ENCODE results near the gene CACFD1. TPM values are rescaled to one million over a fixed set of nuclear protein-coding genes. Genes with fewer than 3 reads are reported as not detected.
A peak's percentile ranks its signal among the peaks of the same experiment; 100 is the strongest.

The CACFD1 gene
- total RNA-seq, 1 donor from 2014 or later, result 13.1 TPM

GRCh38 chr9:133507246-133507965 is 47.6 kb downstream of the CACFD1 start:
- Mint-ChIP-seq H3K4me3 (ENCODE audit: unreplicated experiment) (no peak overlapping the region), H3K27me3 (ENCODE audit: low read depth, unreplicated experiment) (peaks cover 13% of the 10 kb centered on the region), H3K27ac (ENCODE audit: unreplicated experiment) (no peak overlapping the region), H3K4me1 (ENCODE audit: low read depth, unreplicated experiment) (peaks cover 14% of the 10 kb centered on the region), H3K36me3 (ENCODE audit: low read depth, unreplicated experiment) (no peaks in the 10 kb centered on the region), H3K9me3 (ENCODE audit: unreplicated experiment) (peaks cover 7% of the 10 kb centered on the region)
- TF ChIP-seq EZH2 (IDR thresholded peaks at IDR 0.05; ENCODE audit: insufficient read depth, low read length) (no peak), CTCF (IDR thresholded peaks at IDR 0.05; ENCODE audit: insufficient read depth, low read depth, low read length) (no peak)
- Histone ChIP-seq H3K9me3 (ENCODE audit: insufficient read depth, low read depth, low read length) (no peaks in the 10 kb centered on the region), H3K36me3 (ENCODE audit: insufficient read depth, low read length) (no peaks in the 10 kb centered on the region), H3K4me3 (ENCODE audit: insufficient read depth, low read depth, low read length) (no peak overlapping the region), H3K79me2 (ENCODE audit: insufficient read depth, low read length) (no peaks in the 10 kb centered on the region), H4K20me1 (ENCODE audit: insufficient read depth, low read length) (no peaks in the 10 kb centered on the region), H3K4me1 (ENCODE audit: insufficient read depth, low read length) (peaks cover 25% of the 10 kb centered on the region), H3K27ac (ENCODE audit: low read depth, low read length) (no peak overlapping the region), H3K9ac (ENCODE audit: low read length) (no peak overlapping the region), H3K27me3 (ENCODE audit: insufficient read depth, low read length) (peaks cover 4% of the 10 kb centered on the region), H3K4me2 (ENCODE audit: low read length) (peak overlapping the region; percentile 22), H2AFZ (ENCODE audit: low read depth, low read length) (no peak overlapping the region)
- no peak for FAIRE-seq
- DNase-seq (ENCODE audit: low read depth), result no peak

GRCh38 chr9:133508046-133508445 is 48.3 kb downstream of the CACFD1 start:
- Histone ChIP-seq H3K27ac (ENCODE audit: low read depth, low read length) (no peak overlapping the region), H2AFZ (ENCODE audit: low read depth, low read length) (no peak overlapping the region), H3K4me3 (ENCODE audit: insufficient read depth, low read depth, low read length) (no peak overlapping the region), H3K4me2 (ENCODE audit: low read length) (no peak overlapping the region), H3K9ac (ENCODE audit: low read length) (no peak overlapping the region), H3K9me3 (ENCODE audit: insufficient read depth, low read depth, low read length) (no peaks in the 10 kb centered on the region), H4K20me1 (ENCODE audit: insufficient read depth, low read length) (no peaks in the 10 kb centered on the region), H3K79me2 (ENCODE audit: insufficient read depth, low read length) (no peaks in the 10 kb centered on the region), H3K36me3 (ENCODE audit: insufficient read depth, low read length) (no peaks in the 10 kb centered on the region), H3K27me3 (ENCODE audit: insufficient read depth, low read length) (peaks cover 4% of the 10 kb centered on the region), H3K4me1 (ENCODE audit: insufficient read depth, low read length) (peaks cover 25% of the 10 kb centered on the region)
- Mint-ChIP-seq H3K36me3 (ENCODE audit: low read depth, unreplicated experiment) (no peaks in the 10 kb centered on the region), H3K4me1 (ENCODE audit: low read depth, unreplicated experiment) (peaks cover 14% of the 10 kb centered on the region), H3K27me3 (ENCODE audit: low read depth, unreplicated experiment) (peaks cover 12% of the 10 kb centered on the region), H3K4me3 (ENCODE audit: unreplicated experiment) (no peak overlapping the region), H3K27ac (ENCODE audit: unreplicated experiment) (no peak overlapping the region), H3K9me3 (ENCODE audit: unreplicated experiment) (peaks cover 3% of the 10 kb centered on the region)
- no peak for DNase-seq (ENCODE audit: low read depth)
- FAIRE-seq, result no peak
- TF ChIP-seq CTCF (IDR thresholded peaks at IDR 0.05; ENCODE audit: insufficient read depth, low read depth, low read length), result no peak
- no peak for TF ChIP-seq EZH2 (IDR thresholded peaks at IDR 0.05; ENCODE audit: insufficient read depth, low read length)
